A549 (cell line): ENCODE results near the gene PI4KA. TPM values are rescaled to one million over a fixed set of nuclear protein-coding genes. Genes with fewer than 3 reads are reported as not detected.

Source experiments
- ATAC-seq, 2 experiments: fragments of 200-7000 bp in 1 of 2; fragments of >200 bp in 1 of 2; cut with Nextera tagmentation in 1 of 2; cut with Tn5 transposase in 1 of 2; 3 replicates each; pipeline versions ENCODE4 v1.8.0 to v1.9.1; 2018 to 2020; ENCODE audit warnings: mild to moderate bottlenecking in 1 of 2, moderate library complexity in 1 of 2
- CTCF ChIA-PET: fragments of 300-600 bp; sonication (Branson Sonifier 250); formaldehyde crosslinking; extraction: SDS; loops from one replicate; lab custom pipeline; 2021; ENCODE audit warnings: antibody characterized with exemption, inconsistent platforms; lab: Yijun Ruan, JAX
- POLR2A ChIA-PET: fragments of 350-600 bp; formaldehyde crosslinking; extraction: SDS; loops from one replicate; lab custom pipeline; 2021; ENCODE audit warnings: antibody characterized with exemption, inconsistent platforms; lab: Yijun Ruan, JAX
- DNase-seq, 2 experiments: peaks; one replicate each; pipeline versions ENCODE4 v3.0.0 to v3.0.0-alpha.2; 2011 to 2016; ENCODE audit warnings: low read depth in 1 of 2, low spot score in 1 of 2
- FAIRE-seq: peaks from 2 replicates; lab custom pipeline; 2011; peaks lifted over from hg19 to GRCh38; lab: Jason Lieb, UNC
- H3K27ac ChIP-seq, 2 experiments: fragments of >200 bp; sonication (Bioruptor Twin); formaldehyde crosslinking; 3 replicates each; pipeline ENCODE4 v1.5.1; 2016 to 2017
- H3K4me1 ChIP-seq: fragments of >200 bp; sonication (Bioruptor Twin); formaldehyde crosslinking; 3 replicates; pipeline ENCODE4 v1.6.1; 2016
- H3K4me2 ChIP-seq: fragments of >200 bp; sonication (Bioruptor Twin); formaldehyde crosslinking; 3 replicates; pipeline ENCODE4 v1.6.1; 2016
- H3K4me3 ChIP-seq: fragments of >200 bp; sonication (Bioruptor Twin); formaldehyde crosslinking; 3 replicates; pipeline ENCODE4 v1.5.1; 2016
- H3K9me3 ChIP-seq: fragments of >200 bp; sonication (Bioruptor Twin); formaldehyde crosslinking; 3 replicates; pipeline ENCODE4 v1.6.1; 2016
- ATOH8 ChIP-seq: fragments of 250-450 bp; sonication (Bioruptor Pico); IDR thresholded peaks from 2 replicates; pipeline ENCODE4 v1.5.0; 2020; ENCODE audit warnings: low read depth, mild to moderate bottlenecking, moderate library complexity
- BHLHE40 ChIP-seq: IDR thresholded peaks from 2 replicates; pipeline ENCODE4 v1.6.1; 2012; ENCODE audit warnings: low read depth, low read length, inconsistent platforms
- CBX8 ChIP-seq: fragments of 200-600 bp; sonication (generic); IDR thresholded peaks from 2 replicates; pipeline ENCODE4 v1.6.1; 2016
- CEBPB ChIP-seq, 2 experiments: fragments of >200 bp in 1 of 2; sonication (Bioruptor Twin) in 1 of 2; formaldehyde crosslinking in 1 of 2; IDR thresholded peaks; 2 replicates each; pipeline ENCODE4 v1.6.1; 2012 to 2016
- FOSB ChIP-seq: fragments of 250-450 bp; sonication (Bioruptor Pico); IDR thresholded peaks from 2 replicates; pipeline ENCODE4 v1.5.0; 2020; ENCODE audit warnings: mild to moderate bottlenecking, moderate library complexity
- FOSL2 ChIP-seq, 2 experiments: fragments of 450-650 bp in 1 of 2; fragments of >200 bp in 1 of 2; sonication (Bioruptor Twin) in 1 of 2; formaldehyde crosslinking; IDR thresholded peaks; 2 replicates each; pipeline versions ENCODE4 v1.5.0 to v1.6.1; 2016 to 2020; ENCODE audit warnings: mild to moderate bottlenecking in 1 of 2, moderate library complexity in 1 of 2
- FOXS1 ChIP-seq: fragments of 250-450 bp; sonication (Bioruptor Pico); IDR thresholded peaks from 2 replicates; pipeline ENCODE4 v1.5.0; 2020; ENCODE audit warnings: mild to moderate bottlenecking, moderate library complexity
- GATA3 ChIP-seq: IDR thresholded peaks from 2 replicates; pipeline ENCODE4 v1.6.1; 2012; ENCODE audit warnings: borderline replicate concordance
- HEYL ChIP-seq: fragments of 250-450 bp; sonication (Bioruptor Pico); IDR thresholded peaks from 2 replicates; pipeline ENCODE4 v1.8.0; 2021; ENCODE audit warnings: mild to moderate bottlenecking, moderate library complexity
- HOXB13 ChIP-seq: fragments of 250-450 bp; sonication (Bioruptor Pico); IDR thresholded peaks from 2 replicates; pipeline ENCODE4 v1.5.0; 2020; ENCODE audit warnings: low read depth, mild to moderate bottlenecking, moderate library complexity
- HOXB5 ChIP-seq: fragments of 250-450 bp; sonication (Bioruptor Pico); IDR thresholded peaks from 2 replicates; pipeline ENCODE4 v1.5.0; 2020; ENCODE audit warnings: mild to moderate bottlenecking, moderate library complexity
- JUN ChIP-seq, 2 experiments: fragments of >200 bp; sonication (Bioruptor Twin); formaldehyde crosslinking; IDR thresholded peaks; 2 replicates in 1 of 2; 3 replicates in 1 of 2; pipeline ENCODE4 v1.6.1; 2016 to 2017
- JUNB ChIP-seq: fragments of >200 bp; sonication (Bioruptor Twin); formaldehyde crosslinking; IDR thresholded peaks from 2 replicates; pipeline ENCODE4 v1.6.1; 2016
- KDM1A ChIP-seq: fragments of 200-600 bp; sonication (generic); IDR thresholded peaks from 2 replicates; pipeline ENCODE4 v1.6.1; 2016; ENCODE audit warnings: low read depth, mild to moderate bottlenecking
- KDM5A ChIP-seq: fragments of 200-600 bp; sonication (generic); IDR thresholded peaks from 2 replicates; pipeline ENCODE4 v1.6.1; 2016; ENCODE audit warnings: antibody characterized with exemption, mild to moderate bottlenecking
- MAX ChIP-seq: IDR thresholded peaks from 2 replicates; pipeline ENCODE4 v1.6.1; 2012
- MAZ ChIP-seq: fragments of 150-350 bp; IDR thresholded peaks from 2 replicates; pipeline ENCODE4 v1.6.1; 2014; ENCODE audit warnings: antibody characterized with exemption, low read depth, low read length, borderline replicate concordance
- NPAS2 ChIP-seq: fragments of 250-450 bp; sonication (Bioruptor Pico); IDR thresholded peaks from 2 replicates; pipeline ENCODE4 v1.8.0; 2022; ENCODE audit warnings: mild to moderate bottlenecking, moderate library complexity, borderline replicate concordance
- PHF8 ChIP-seq: fragments of 200-600 bp; sonication (generic); IDR thresholded peaks from 2 replicates; pipeline ENCODE4 v1.6.1; 2016; ENCODE audit warnings: low read depth, mild to moderate bottlenecking, antibody characterized with exemption, moderate library complexity, borderline replicate concordance
- POLR2AphosphoS2 ChIP-seq: conservative IDR thresholded peaks from 2 replicates; pipeline ENCODE4 v1.6.1; 2012; ENCODE audit warnings: low read length, improper control_type of control experiment, inconsistent platforms
- RAD21 ChIP-seq, 2 experiments: fragments of >200 bp in 1 of 2; sonication (Bioruptor Twin) in 1 of 2; formaldehyde crosslinking in 1 of 2; IDR thresholded peaks in 1 of 2; conservative IDR thresholded peaks in 1 of 2; 2 replicates in 1 of 2; 3 replicates in 1 of 2; pipeline ENCODE4 v1.6.1; 2012 to 2018; ENCODE audit warnings: inconsistent platforms in 1 of 2
- RARB ChIP-seq: fragments of 250-450 bp; sonication (Bioruptor Pico); IDR thresholded peaks from 2 replicates; pipeline ENCODE4 v1.8.0; 2021; ENCODE audit warnings: mild to moderate bottlenecking, moderate library complexity
- RCOR1 ChIP-seq: fragments of 150-350 bp; IDR thresholded peaks from 2 replicates; pipeline ENCODE4 v1.6.1; 2014; ENCODE audit warnings: antibody characterized with exemption, low read length, low read depth
- SMC3 ChIP-seq: fragments of >200 bp; sonication (Bioruptor Twin); formaldehyde crosslinking; IDR thresholded peaks from 3 replicates; pipeline ENCODE4 v1.6.1; 2018; ENCODE audit warnings: inconsistent platforms
- TP53 ChIP-seq: fragments of 250-450 bp; sonication (Bioruptor Pico); IDR thresholded peaks from 2 replicates; pipeline ENCODE4 v1.5.0; 2021; ENCODE audit warnings: mild to moderate bottlenecking, moderate library complexity
- WGBS: methylation state at CpG from one replicate; pipeline ENCODE4 v1.1.6; 2017; ENCODE audit errors: missing lambda C conversion rate; 5-methylcytosine and 5-hydroxymethylcytosine counted together
- polyA plus RNA-seq, 4 experiments: library from polyadenylated mRNA; depleted of rRNA in 3 of 4; stranded (reverse); fragments of >200 nt; fragmentation: RNase III in 1 of 4; extraction: RNeasy Plus Mini Kit Qiagen cat#74134 plus additional on column Dnase treatment in 1 of 4; gene quantifications; 2 replicates in 3 of 4; 3 replicates in 1 of 4; pipeline ENCODE4 v1.2.3, GENCODE V29; 2011 to 2017
- TF ChIP-seq, protein P1 (sequence below): fragments of >200 bp; sonication (Bioruptor Twin); formaldehyde crosslinking; IDR thresholded peaks from 2 replicates; pipeline ENCODE4 v1.6.1; 2016
- TF ChIP-seq, protein P2 (sequence below): fragments of 250-450 bp; sonication (Bioruptor Pico); IDR thresholded peaks from 2 replicates; pipeline ENCODE4 v1.5.0; 2021; ENCODE audit warnings: mild to moderate bottlenecking, moderate library complexity, borderline replicate concordance
- TF ChIP-seq, protein P3 (sequence below): fragments of 450-650 bp; IDR thresholded peaks from 2 replicates; pipeline ENCODE4 v1.6.1; 2014; ENCODE audit warnings: antibody characterized with exemption

The PI4KA gene
- polyA plus RNA-seq, 2 of the 4 experiments (the other 2 are of a cell fraction): 14.4 to 21.3 TPM

GRCh38 chr22:20747223-20747622 lies 111.4 kb downstream of the PI4KA start:
- DNase-seq (no peak), ATAC-seq (no peak), FAIRE-seq (no peak)
- H3K27ac ChIP-seq: no peak overlapping the region
- H3K4me3 ChIP-seq: no peak overlapping the region
- H3K9me3 ChIP-seq: no peaks in the 10 kb centered on the region
- no peak for TF ChIP-seq HOXB5 (CRISPR knock-in tag)
- TF ChIP-seq MAZ: no peak
- TF ChIP-seq, protein P1, sequence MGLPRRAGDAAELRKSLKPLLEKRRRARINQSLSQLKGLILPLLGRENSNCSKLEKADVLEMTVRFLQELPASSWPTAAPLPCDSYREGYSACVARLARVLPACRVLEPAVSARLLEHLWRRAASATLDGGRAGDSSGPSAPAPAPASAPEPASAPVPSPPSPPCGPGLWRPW: no peak
- no peak for TF ChIP-seq CEBPB (IDR thresholded peaks at IDR 0.05)
- TF ChIP-seq MAX: no peak
- no peak for TF ChIP-seq GATA3
- TF ChIP-seq, protein P2, sequence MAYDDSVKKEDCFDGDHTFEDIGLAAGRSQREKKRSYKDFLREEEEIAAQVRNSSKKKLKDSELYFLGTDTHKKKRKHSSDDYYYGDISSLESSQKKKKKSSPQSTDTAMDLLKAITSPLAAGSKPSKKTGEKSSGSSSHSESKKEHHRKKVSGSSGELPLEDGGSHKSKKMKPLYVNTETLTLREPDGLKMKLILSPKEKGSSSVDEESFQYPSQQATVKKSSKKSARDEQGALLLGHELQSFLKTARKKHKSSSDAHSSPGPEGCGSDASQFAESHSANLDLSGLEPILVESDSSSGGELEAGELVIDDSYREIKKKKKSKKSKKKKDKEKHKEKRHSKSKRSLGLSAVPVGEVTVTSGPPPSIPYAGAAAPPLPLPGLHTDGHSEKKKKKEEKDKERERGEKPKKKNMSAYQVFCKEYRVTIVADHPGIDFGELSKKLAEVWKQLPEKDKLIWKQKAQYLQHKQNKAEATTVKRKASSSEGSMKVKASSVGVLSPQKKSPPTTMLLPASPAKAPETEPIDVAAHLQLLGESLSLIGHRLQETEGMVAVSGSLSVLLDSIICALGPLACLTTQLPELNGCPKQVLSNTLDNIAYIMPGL (CRISPR knock-in tag): no peak
- TF ChIP-seq FOSB (CRISPR knock-in tag): no peak
- TF ChIP-seq BHLHE40: no peak
- no peak for TF ChIP-seq HOXB13 (CRISPR knock-in tag)
- TF ChIP-seq KDM1A: no peak
- no peak for TF ChIP-seq JUN (IDR thresholded peaks at IDR 0.05)
- no peak for TF ChIP-seq ATOH8
- no peak for TF ChIP-seq FOSL2 (IDR thresholded peaks at IDR 0.05)
- TF ChIP-seq FOSL2 (CRISPR knock-in tag; IDR thresholded peaks at IDR 0.05): no peak
- no peak for TF ChIP-seq FOXS1 (CRISPR knock-in tag)
- no peak for TF ChIP-seq CBX8
- CTCF ChIA-PET: no interaction called here
- POLR2A ChIA-PET: interaction anchor here (0.6 kb wide), 1 partner anchor 43 kb away, joined by 4 read pairs; no protein-coding TSS in a partner anchor
- H3K4me1 ChIP-seq: peaks cover 6% of the 10 kb centered on the region; the same call in 1 of the 3 replicates
- no peak overlapping the region for H3K4me2 ChIP-seq
- 96% methylated on average over 10 of the region's 10 CpGs for WGBS

- no peaks in the 10 kb centered on the region for H3K9me3 ChIP-seq
- no peak overlapping the region for H3K27ac ChIP-seq
- CTCF ChIA-PET: no interaction called here
- H3K4me3 ChIP-seq: no peak overlapping the region
- ATAC-seq (no peak), FAIRE-seq (no peak), DNase-seq (no peak)
- TF ChIP-seq PHF8 (no peak), RAD21 (conservative IDR thresholded peaks at IDR 0.05 in 1 of 2, IDR thresholded peaks at IDR 0.05 in 1 of 2) (no peak), RARB (CRISPR knock-in tag) (no peak)
- TF ChIP-seq, protein P1: no peak
- WGBS: 90% methylated on average over 9 of the region's 9 CpGs
- POLR2A ChIA-PET: interaction anchor here (0.6 kb wide), 1 partner anchor 42 kb away, joined by 4 read pairs; no protein-coding TSS in a partner anchor
- H3K4me2 ChIP-seq: no peak overlapping the region
- H3K4me1 ChIP-seq: peaks cover 6% of the 10 kb centered on the region; the same call in 1 of the 3 replicates
These were observed 112.0 kb downstream of the PI4KA start for GRCh38 chr22:20746431-20747189.

- DNase-seq (no peak), FAIRE-seq (no peak), ATAC-seq (no peak)
- Histone ChIP-seq H3K4me1 (no peaks in the 10 kb centered on the region), H3K27ac (no peak overlapping the region), H3K4me2 (no peak overlapping the region), H3K9me3 (peaks cover 13% of the 10 kb centered on the region; the same call in 1 of the 3 replicates), H3K4me3 (no peak overlapping the region)
- 91% methylated on average over 3 of the region's 3 CpGs for WGBS
- CTCF ChIA-PET: interaction anchor here (0.5 kb wide), 1 partner anchor 11 kb away, joined by 3 read pairs; no protein-coding TSS in a partner anchor
- POLR2A ChIA-PET: no interaction called here
- TF ChIP-seq HEYL (CRISPR knock-in tag) (no peak), KDM5A (no peak), POLR2AphosphoS2 (no peak), NPAS2 (CRISPR knock-in tag) (no peak), SMC3 (no peak), CBX8 (no peak), TP53 (CRISPR knock-in tag) (no peak), JUNB (no peak), RCOR1 (no peak)
- TF ChIP-seq, protein P2 (CRISPR knock-in tag): no peak
- TF ChIP-seq, protein P3, sequence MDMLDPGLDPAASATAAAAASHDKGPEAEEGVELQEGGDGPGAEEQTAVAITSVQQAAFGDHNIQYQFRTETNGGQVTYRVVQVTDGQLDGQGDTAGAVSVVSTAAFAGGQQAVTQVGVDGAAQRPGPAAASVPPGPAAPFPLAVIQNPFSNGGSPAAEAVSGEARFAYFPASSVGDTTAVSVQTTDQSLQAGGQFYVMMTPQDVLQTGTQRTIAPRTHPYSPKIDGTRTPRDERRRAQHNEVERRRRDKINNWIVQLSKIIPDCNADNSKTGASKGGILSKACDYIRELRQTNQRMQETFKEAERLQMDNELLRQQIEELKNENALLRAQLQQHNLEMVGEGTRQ: no peak
These were observed 113.5 kb downstream of the PI4KA start for GRCh38 chr22:20745119-20745518.
